GM21576 (cell line): ENCODE results near the gene FXYD2.

Experiments
- ATAC-seq: cut with Tn5 transposase; IDR thresholded peaks from one replicate; pipeline ENCODE4 v1.9.1; 2021; ENCODE audit warnings: mild to moderate bottlenecking, moderate library complexity; ENCODE audit not compliant: unreplicated experiment

Gene FXYD2

DNA sequence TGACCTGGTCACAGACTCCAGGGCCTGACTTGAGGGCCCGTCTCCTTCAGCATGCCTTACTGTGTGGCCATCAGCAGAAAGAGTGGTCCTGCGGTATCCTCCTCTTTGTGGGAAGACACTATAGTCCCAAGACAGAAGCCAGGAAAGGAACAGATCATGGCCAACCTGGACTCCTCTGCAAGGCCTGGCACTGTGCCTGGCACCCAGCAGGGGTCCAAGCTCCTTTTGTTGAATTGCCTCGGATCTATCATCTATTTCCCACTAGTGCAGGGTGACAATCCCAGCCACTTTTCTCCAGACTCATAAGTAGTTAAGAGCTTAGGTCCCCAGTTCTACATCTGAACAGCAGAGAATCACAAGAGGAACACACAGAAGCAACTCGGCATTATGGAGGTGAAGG lies 54.5 kb downstream of the FXYD2 start:
- ATAC-seq = no peak
